ENCODE results near the gene KCNQ1.

DNA sequence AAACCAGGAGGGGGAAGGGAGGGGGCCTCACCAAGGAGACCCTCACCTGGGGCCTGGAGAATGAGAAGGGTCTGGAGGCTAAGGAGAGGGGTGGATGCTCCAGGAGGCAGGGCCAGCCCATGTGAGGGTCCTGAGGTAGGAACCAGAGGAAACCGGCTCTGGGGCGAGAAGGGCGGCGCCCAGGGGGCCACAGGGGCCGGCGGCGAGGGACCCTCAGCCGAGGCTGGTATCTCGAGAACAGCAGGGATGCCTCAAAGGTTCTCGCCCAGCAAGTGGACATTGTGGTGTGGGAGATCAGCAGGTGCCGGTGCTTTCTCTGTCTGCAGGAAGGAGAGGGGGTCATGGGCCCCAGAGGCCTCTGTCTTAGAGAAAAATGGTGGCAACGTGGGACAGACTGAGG is 392.8 kb downstream of the KCNQ1 start:
- TF ChIP-seq CTCF (IDR thresholded peaks at IDR 0.05 in 2 of 3, conservative IDR thresholded peaks at IDR 0.05 in 1 of 3; ENCODE audit: borderline replicate concordance in 1 of 3, insufficient read depth in 1 of 3, low read depth in 2 of 3, low read length in 2 of 3) (no peak), RAD21 (IDR thresholded peaks at IDR 0.05; ENCODE audit: low read depth) (no peak), ZNF274 (IDR thresholded peaks at IDR 0.05; ENCODE audit: low read depth, low read length) (no peak), EZH2 (IDR thresholded peaks at IDR 0.05) (no peak), FOSL1 (IDR thresholded peaks at IDR 0.05; ENCODE audit: low read depth) (no peak)
